NCI-H2107 treated with DMSO at 0.1 percent for 48 hours (cell line): ENCODE data around the gene UMODL1.
"Not testable (repeated sequence)": the region's sequence is repeated elsewhere in the genome, so short reads cannot be mapped to it uniquely, and the experiment has no call there.

Experiments used
- DNase-seq: peaks from one replicate; lab custom pipeline; 2025; ENCODE audit not compliant: unreplicated experiment; lab: John Stamatoyannopoulos, UW

Gene UMODL1

DNA sequence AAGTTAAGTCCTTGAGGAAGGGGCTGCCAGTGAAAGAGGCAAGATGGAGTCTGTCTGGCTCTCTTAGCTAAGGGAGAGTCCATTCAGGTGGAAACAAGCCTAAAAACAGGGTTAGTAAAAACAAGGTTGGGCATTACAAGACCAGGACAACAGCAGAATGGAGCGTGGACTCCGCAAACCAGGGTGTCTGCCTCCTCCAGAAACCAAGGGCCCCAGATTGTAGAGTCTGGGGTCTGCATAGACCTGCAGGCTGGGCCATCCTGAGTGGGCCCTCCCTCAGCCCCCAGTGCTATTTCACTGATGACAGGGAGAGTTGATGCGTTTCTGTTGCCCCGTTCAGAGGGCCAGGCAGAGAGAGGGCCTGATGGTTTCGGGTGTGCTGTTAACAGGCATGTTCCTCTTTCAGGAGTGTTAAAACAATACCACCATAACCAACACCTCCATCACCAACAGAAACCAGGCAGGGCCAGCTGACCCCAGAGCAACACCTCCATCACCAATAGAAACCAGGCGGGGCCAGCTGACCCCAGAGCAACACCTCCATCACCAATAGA is 6.6 kb downstream of the UMODL1 start:
- DNase-seq: not testable (repeated sequence)

DNA sequence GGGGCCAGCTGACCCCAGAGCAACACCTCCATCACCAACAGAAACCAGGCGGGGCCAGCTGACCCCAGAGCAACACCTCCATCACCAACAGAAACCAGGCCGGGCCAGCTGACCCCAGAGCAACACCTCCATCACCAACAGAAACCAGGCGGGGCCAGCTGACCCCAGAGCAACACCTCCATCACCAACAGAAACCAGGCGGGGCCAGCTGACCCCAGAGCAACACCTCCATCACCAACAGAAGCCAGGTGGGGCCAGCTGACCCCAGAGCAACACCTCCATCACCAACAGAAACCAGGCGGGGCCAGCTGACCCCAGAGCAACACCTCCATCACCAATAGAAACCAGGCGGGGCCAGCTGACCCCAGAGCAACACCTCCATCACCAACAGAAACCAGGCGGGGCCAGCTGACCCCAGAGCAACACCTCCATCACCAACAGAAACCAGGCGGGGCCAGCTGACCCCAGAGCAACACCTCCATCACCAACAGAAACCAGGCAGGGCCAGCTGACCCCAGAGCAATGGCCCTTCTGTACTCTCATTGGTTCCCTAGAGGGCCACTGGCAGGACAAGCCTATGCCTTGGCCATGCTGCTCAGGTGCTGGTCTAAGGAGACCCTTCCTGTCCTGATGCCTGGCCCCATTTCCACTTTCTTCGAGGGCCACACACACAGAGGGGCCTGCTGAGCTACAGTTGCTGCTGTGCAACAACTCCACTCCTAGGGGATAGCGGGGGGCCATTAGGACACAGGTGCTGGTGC is 7.3 kb downstream of the UMODL1 start:
- DNase-seq: not testable (repeated sequence)

DNA sequence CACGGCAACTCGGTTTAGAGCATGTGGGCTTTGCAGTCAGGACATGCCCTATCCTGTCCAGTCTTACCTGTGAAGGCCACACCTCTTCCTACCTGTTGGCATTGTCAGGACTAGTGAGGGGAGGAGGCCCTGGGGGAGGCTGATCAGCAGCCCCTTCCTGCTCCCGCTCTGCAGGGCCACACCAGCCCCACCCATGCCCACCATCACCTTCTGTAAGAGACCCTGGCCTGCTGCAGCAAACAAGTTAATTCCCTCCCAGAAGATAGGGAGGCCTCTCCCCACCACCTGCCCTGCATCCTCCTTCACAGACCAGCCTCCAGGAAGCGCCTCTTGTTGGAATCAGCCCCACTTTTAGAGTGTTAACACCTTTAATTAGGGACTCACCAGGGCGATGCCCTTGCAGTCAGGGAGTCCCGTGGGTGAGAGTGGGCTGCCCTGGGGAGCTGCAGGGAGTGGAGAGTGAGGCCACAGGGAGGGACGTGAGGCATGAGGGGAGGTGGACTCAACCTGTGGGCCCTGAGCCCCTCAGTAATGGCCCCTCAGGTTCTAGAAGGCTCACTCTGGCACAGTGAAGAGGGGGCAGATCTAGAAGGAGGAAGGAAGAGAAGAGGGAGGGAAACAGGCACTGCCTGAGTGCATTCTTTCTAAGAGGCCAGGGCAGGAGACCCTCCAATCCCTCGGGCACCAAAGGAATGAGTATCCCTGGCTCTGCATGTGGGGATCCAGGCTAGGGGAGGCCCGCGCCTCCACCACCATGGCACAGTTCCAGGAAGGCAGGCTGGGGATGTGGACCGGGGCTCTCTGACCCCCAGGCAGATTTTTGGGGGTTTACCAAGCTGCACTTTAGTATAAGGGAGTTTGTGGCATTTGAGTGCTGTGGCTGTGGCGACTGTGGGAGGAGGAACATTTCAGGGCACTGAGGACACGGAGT is 8.2 kb downstream of the UMODL1 start:
- no peak for DNase-seq

DNA sequence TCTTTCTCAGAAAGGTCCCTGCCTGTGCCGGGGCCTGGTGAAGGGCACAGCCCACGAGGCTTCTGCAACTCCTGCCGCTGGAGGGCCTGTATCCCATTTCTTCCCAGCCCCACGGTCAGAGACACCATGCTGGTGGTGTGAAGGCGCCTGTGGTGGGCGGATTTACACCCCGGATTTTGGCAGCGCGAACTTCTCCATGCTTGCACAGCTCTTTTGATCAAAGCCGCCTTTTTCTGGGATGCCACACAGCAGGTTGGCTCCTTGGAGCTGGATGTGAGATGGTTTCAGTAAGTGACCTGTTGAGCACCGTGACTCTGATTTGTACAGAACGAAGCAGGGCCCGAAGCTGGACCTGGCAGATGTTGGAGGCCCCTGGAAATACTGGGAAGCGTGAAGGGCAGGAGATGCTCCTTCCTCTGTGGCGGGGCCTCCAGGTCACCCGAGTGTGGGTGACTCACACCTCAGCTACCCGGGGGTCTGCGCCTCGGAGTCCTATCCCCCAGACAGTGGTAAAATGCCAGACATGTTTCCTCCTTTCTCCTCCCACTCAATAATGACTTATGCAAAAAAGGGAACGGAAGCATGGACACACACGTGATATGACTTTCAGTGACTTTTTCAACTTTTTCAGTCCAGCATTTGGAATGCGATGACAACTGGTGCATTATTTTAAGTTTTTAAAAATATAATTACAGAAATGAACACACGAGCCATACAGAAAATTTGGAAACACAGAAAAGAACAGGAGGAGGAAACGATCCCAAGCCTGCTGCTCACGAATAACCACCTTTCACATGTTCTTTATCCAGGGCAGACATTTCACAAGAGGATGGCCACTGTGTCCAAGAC is 9.0 kb downstream of the UMODL1 start:
- no peak for DNase-seq

DNA sequence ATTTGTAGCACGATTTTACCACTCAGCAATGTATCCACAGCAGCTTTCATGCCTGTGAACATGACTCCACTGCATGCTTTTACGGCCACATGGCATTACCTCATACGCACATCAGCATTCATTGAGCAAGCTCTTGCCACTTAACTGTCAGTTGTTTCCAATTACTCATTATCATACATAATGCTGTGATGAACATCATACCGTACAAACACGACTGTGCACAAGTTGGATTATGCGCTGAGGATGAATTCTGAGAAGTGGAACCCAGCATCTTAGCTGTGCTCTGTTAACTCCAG is 9.6 kb downstream of the UMODL1 start:
- no peak for DNase-seq

DNA sequence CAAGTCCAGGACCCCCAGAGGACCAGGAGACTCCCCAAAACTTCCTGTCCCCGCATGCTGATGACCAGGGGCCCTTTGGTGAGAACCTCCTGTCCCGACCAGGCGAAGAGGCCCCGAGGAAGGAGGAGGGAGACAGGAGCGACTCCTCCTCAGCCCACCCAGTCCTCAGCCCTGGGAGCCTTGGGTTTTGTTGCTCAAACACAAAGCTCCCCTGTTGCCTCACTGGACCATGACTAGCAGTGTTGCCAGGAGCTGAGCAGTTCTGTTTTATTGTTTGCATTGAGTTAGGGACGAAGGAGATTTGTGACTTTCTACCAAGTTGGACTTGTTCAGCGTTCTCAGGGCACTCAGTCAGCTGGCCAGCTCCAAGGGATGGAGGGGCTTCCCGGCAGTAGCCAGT is 10.0 kb downstream of the UMODL1 start:
- DNase-seq: no peak

DNA sequence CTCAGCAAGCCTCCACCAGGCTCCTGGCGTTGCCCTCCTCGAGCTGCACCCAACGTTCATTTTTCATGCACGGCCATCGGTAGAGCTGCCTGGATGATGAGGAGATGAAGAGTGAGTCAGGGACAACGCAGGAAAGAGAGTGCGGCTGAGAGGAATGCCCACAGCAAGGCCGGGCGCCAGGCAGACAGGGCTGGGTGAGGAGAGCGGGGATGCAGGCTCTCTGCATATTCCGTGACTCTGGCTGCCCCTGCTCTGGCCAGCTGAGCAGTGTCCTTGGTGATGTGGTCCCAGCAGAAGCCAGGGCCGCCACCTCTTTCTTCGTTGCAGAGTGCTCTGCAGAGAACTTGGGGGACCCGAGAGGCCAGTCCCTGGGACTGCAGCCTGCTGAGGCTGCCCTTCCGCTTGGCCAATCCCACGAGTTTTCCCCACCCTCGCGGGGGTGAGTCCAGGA is 10.8 kb downstream of the UMODL1 start:
- DNase-seq: no peak

DNA sequence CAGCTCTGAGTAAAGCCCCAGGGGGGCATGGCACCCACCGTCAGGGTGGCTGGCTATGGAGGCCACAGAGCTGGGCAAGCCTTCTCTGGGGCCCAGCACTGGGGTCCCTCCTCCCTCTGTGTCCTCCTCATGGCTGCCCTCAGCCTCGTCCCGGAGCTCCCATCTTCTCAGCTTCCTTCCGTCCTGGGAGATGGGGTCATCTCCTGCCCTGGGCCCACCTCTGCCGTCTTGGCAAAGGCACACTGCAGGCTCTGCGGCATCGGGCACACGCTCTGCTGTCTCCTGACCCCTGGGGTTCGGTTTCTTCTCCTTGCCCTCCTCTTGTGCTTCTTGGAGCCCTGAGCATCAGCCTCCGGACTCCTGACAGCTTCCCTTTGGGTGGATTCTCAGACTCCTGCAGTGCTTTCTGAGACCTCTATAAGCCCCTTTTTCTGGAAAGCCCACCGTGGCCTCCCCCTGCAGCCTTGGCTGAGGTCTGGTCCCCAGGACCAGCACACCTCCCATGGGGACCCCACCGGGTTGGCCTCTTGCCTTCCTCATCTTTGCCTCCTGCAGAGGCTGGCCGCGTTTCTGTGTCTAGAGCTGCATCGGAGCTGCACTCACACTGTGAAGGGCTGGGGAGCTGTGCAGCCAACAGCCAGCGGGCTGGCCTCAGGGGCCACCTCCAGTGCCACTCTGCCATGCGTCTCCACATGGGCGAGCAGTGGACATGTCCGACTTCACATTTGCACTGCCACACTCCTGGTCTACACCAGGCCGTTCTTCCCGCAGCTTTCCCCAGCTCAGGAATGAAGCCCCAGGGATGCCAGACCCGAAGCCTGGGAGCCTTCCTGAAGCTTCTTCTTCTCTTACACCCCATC is 11.6 kb downstream of the UMODL1 start:
- no peak for DNase-seq

DNA sequence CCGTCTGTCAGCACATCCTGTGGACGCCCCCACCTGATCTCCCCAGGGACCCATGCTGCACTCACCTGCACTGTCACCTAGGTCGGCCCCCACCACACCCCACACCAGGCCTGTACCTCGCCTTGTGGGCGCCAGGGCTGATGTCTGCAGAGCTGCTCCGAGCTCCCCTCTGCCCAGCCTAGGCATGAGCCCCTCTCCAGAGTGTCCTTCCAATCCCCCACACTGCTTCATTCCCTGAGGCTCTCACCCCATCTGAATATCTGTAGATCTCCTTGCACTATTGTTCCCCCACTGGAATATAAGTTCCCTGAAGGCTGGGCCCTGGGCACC is 12.2 kb downstream of the UMODL1 start:
- DNase-seq: no peak

DNA sequence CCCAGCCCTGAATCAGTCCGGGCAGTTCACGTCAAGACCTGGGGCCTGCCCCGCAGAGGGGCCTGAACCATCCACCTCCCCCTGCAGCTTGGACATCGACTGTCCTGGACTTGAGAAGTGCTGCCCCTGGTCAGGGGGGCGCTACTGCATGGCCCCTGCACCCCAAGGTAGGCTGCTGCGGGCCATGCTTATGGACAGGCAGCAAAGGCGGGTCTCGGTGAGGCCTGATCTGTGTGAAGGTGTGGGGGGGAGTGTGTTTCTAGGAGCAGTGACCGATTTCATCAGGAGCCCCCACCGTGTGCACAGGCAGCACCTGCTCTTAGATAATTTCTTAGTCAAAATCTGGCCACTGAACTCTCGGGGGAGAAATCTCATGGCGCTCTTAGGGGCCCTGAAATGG is 13.0 kb downstream of the UMODL1 start:
- DNase-seq: no peak

DNA sequence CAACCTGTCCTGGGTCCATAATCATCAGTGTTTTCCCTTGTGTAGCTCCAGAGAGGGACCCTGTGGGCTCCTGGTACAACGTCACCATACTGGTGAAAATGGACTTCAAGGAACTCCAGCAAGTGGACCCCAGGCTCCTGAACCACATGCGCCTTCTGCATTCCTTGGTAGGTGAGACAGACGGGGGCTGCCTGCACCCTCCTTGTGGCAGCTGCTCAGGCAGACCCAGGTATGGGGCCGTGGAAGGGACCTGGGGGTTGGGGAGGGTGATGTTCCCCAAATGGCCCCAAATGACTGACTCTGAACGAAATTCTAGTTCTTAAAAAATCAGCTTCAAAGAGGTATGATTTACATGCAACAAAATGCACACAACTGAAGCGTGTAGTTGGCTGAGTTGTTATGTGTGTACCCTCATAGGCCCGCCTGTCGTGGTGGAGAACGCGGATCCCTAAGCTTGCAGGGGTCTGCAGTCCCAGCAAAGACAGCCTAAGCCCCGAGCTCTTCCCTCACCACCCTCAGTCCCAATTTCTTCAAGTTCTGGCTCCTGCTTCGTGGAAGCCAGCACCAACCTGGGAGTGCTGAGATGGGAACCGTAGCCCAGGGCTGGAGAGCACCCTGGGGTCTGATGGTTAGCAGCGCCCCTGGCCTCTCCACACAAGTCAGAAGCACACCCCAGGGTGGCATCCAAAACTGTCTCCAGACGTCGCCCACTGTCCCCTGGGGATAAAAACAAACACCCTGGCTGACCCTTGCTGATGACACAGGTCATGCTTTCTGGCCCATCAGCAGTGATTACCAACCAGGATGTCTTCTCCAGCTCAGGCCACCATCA is 14.3 kb downstream of the UMODL1 start:
- DNase-seq: no peak

DNA sequence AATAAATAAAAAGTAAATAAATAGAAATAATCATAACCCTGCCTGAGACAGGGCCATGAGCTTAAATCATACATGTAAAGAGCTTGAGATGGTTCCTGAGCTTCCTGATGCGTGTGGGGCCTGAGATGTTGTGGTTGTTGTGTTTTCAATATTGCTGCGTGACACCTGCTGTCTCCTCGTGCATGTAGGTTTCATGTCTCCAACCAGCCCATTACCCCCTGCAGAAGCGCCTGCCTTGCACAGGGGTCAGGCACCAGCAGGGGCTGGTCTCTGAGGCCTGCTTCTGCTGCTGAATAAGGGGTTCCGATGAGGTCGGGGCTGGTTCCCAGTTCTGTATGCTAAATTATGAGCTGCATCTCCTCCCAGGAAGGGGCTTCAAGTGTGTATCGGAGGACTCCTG is 15.9 kb downstream of the UMODL1 start:
- no peak for DNase-seq

DNA sequence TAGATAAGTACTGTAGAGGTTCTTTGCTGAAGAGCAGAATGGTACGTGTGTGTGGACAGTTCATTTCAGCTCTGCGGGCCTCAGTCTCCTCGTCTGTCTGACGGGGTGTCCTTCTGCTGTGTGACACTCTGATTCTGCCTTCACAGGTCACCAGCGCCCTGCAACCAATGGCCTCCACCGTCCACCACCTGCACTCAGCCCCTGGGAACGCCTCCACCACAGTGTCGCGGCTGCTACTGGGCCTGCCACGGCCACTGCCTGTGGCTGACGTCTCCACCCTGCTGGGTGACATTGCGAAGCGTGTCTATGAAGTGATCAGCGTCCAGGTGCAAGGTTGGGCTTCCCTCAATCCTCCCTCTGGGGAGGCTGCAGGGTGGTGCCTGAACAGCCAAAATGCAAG is 17.0 kb downstream of the UMODL1 start:
- no peak for DNase-seq

DNA sequence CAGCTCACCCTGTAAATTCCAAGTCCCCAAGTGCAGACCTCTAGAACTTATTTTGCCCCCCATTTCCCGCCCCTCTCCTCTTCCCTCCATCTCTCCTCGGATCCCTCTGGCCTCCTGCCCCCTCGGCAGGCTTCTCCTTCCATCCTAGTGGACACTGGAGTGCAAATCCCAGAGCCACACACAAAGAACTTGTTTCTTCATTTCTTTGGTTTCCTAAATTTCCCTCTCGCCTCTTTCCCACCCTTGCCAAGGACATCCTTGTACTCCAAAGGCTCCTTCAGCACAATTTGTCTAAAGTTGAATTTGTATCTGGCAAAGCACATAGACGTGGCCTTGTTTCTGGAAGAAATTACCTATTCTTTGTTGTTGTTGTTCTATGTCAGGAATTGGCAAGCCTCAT is 17.5 kb downstream of the UMODL1 start:
- no peak for DNase-seq

DNA sequence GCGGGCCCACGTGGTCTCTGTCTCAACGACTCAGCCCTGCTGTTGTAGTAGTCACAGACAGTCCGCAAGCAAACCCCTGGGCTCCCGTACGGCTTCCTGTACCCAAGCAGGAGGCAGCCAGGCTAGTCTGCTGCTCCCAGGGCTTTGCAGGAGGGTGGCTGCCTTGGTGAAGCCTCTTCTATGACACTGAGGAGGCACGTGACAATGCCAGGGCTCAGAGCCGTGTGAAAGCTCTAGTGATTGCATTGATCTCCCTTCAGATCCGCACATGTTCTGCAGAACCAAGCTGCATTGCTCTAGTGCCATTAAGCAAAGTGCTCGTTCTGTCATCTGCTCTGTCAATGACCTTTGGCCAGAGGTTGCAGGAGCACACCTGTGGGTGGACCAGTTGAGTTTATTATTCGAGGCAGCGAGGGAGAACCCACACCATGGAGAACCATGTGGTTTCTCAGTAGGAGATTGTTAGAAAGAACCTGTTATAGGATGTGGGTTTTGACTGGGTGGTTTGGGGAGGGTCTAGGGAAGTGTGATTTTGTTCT is 18.0 kb downstream of the UMODL1 start:
- no peak for DNase-seq

DNA sequence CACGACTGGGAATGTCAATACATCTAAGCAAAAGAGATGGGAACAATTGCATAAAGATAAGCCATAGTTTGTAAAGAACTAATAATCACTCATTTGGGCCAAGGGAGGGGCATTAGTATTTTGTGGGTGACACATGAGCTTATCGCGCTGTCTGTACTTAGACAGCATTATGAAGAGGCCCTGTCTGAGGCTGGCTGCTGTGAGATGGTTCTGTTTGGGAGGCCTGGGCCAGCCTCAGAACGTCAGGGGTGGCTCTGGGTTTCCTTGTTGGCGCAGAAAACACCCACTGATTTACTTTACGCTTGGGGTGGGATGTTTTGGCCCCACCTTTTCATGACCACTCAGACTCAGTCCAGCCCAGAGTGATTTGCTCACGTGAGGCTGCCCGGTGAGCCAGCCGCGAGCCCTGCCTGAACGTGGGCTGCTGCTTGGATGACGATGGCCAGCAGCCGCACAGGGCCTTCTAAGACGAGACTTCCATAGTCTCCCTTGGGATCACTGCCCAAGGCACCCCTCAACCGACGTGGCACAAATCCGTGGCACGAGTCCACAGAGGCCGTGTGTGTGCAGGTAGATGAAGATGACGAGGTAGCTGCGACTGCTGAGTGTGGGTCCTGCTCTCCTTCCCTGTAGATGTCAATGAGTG is 18.7 kb downstream of the UMODL1 start:
- no peak for DNase-seq

DNA sequence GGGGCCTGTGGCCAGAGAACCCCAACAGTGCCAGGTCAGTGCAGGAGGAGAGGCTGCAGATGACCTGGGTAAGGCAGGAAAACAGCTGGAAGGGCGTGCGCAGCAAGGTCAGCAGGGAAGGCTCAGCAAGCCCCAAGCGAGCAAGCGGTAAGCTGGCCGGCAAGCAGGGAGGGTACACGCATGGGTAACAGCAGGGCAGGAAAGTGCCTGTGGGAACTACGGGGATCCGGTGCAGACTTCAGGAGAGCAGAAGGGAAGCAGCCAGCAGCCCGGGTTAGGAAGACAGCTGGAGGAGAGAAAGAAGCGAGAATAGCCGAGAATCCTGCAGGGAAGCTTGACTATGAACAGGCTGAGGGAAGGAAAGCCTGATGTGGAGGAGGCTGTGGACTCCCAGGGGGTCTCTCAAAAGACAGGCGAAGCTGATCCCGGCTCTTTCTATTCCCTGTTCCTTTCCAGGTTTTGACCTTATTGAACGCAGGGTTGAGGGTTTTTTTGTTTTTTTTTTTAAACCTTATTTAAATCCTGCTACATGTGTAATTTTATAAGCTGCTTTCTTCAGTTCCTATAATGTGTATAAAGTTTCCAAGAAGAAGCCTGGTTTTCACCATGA is 20.9 kb downstream of the UMODL1 start:
- DNase-seq: peak; percentile 49

DNA sequence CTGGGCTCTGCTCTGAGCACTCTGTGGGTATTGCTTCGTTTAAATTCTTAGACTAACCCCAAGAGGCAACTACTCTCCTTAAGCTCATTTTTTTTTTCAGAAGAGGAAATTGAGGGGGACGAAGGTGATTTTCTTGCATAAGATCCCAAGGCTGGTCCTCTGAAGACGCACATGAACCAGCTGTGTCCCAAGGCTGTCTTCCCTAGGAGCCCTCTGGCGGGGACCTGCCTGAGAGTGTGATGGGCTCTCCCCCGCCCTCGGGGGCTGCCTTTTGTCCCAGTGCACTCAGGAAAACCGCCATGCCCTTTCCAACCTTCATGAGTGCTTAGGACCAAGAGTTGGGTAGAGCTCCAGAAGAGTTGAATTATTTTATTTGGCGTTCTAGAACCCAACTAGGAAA is 21.7 kb downstream of the UMODL1 start:
- DNase-seq: no peak
